Mucosa of descending colon (tissue), 3 donors: ENCODE measurements around the gene GCLC. TPM values are rescaled to one million over a fixed set of nuclear protein-coding genes. Genes with fewer than 3 reads are reported as not detected.
"Not testable (repeated sequence)": the region's sequence is repeated elsewhere in the genome, so short reads cannot be mapped to it uniquely, and the experiment has no call there.

Source experiments
- ATAC-seq: fragments of 200-7000 bp; cut with Tn5 transposase; one replicate; pipeline ENCODE4 v1.9.1; 2020; ENCODE audit warnings: mild to moderate bottlenecking, moderate library complexity
- DNase-seq, 3 donors: peaks; one replicate each; pipeline ENCODE4 v3.0.0-alpha.2; 2020
- H3K36me3 ChIP-seq: fragments of 200-600 bp; one replicate; pipeline ENCODE4 v1.8.0; 2021; ENCODE audit warnings: low read depth, mild to moderate bottlenecking
- H3K4me1 ChIP-seq: fragments of 200-600 bp; one replicate; pipeline ENCODE4 v1.8.0; 2021; ENCODE audit warnings: low read depth, mild to moderate bottlenecking
- H3K4me3 ChIP-seq: fragments of 200-600 bp; one replicate; pipeline ENCODE4 v1.8.0; 2021; ENCODE audit warnings: mild to moderate bottlenecking
- H3K9me3 ChIP-seq: fragments of 200-600 bp; one replicate; pipeline ENCODE4 v1.8.0; 2021; ENCODE audit warnings: mild to moderate bottlenecking
- intact Hi-C, 2 donors: fragments of 100-400 bp; cut with DNase I in 1 of 2; cut with micrococcal nuclease in 1 of 2; formaldehyde crosslinking; loops; one replicate each; pipeline versions ENCODE4 v1.11.0 to v1.11.1; 2022; cut with DNase I, micrococcal nuclease
- total RNA-seq, 3 donors: library from RNA; stranded (reverse); fragmentation: NEBNext Ultra II Directional in 2 of 3; extraction: Animal tissue kit (Norgen Biotek cat#: 25700) in 2 of 3; gene quantifications; one replicate each; pipeline versions ENCODE4 v1.2.1 to v1.2.4, GENCODE V29; 2021 to 2023
- TF ChIP-seq, protein P1 (sequence below): fragments of 200-600 bp; IDR thresholded peaks from one replicate; pipeline ENCODE4 v1.8.0; 2022; ENCODE audit warnings: antibody characterized with exemption, mild to moderate bottlenecking
- donor health status: DM: no; HTN: no; CAD: no; lungs with moderate emphysema.
- donor health status: DM: no; HTN: no; CAD: no.
- donor health status: DM: no; HTN: yes; CAD: no.

Gene GCLC
- total RNA-seq, 3 donors from 2014 or later = 33.1 to 67.3 (median 40.5) TPM

DNA sequence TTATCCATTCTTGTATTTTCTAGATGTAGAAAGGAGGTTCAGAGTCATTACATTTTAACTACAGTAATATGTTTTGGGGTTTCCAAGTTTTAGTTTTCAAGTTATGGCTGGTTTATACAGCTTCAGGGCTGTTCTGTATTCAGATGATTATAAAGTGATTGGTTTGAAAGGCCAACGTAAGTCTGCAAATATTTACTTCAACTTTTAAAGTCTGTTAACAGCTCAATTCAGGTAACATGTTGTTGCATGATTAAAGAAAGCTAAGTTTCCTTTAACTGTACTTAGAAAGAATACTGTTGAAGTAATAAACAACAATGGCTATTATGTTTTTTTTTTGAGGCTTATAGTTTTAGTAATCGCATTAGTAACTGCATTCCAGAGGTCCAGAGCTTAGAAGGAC, 22.8 kb upstream of the GCLC start:
- ATAC-seq = peak; percentile 63
- Histone ChIP-seq H3K4me1 (no peaks in the 10 kb centered on the region), H3K9me3 (no peaks in the 10 kb centered on the region), H3K36me3 (no peaks in the 10 kb centered on the region), H3K4me3 (no peak overlapping the region)
- no peak for DNase-seq
- TF ChIP-seq, protein P1, sequence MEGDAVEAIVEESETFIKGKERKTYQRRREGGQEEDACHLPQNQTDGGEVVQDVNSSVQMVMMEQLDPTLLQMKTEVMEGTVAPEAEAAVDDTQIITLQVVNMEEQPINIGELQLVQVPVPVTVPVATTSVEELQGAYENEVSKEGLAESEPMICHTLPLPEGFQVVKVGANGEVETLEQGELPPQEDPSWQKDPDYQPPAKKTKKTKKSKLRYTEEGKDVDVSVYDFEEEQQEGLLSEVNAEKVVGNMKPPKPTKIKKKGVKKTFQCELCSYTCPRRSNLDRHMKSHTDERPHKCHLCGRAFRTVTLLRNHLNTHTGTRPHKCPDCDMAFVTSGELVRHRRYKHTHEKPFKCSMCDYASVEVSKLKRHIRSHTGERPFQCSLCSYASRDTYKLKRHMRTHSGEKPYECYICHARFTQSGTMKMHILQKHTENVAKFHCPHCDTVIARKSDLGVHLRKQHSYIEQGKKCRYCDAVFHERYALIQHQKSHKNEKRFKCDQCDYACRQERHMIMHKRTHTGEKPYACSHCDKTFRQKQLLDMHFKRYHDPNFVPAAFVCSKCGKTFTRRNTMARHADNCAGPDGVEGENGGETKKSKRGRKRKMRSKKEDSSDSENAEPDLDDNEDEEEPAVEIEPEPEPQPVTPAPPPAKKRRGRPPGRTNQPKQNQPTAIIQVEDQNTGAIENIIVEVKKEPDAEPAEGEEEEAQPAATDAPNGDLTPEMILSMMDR = no peak
- intact Hi-C loops = no loop called here

DNA sequence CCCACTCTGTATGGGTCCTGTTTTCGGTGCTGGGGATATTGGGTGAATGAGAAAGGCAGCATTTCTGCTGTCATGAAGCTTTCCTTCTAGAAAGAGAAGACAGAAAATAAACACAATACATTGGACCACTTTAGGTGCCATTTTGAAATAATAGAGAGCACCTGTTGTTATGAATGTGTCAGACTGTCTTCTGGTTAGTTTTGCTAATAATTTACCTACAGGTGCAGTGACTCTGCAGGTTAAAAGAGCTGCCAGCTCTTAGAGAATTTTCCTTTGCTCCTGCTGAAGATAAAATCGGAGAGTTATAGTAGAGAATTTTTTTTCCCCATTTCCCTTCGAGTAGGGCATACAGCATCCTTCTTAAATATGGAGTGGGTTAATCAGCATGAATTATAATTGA, 21.9 kb upstream of the GCLC start:
- DNase-seq (no peak), ATAC-seq (peak; percentile 40)
- TF ChIP-seq, protein P1 = no peak
- Histone ChIP-seq H3K4me3 (no peak overlapping the region), H3K4me1 (no peaks in the 10 kb centered on the region), H3K9me3 (no peaks in the 10 kb centered on the region), H3K36me3 (no peaks in the 10 kb centered on the region)
- intact Hi-C loops = no loop called here

DNA sequence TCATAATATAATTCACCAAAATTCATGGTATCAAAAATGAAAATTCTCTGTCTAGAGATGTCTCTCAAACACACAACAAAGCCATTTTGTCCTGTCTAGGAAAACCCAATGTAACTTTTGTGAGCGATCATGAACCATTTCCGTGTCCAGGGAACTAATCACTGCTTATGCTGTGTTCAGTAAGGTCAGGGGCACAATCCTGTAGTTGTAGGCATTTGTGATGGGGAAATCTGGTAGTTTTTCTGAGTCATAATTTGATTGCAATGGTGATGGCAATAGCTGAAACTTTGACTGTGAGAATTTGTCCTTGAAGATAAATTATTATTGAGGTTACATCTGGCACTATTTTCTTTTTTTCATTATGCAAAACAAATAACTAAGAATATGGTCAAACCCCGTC, 21.0 kb upstream of the GCLC start:
- intact Hi-C loops = no loop called here

DNA sequence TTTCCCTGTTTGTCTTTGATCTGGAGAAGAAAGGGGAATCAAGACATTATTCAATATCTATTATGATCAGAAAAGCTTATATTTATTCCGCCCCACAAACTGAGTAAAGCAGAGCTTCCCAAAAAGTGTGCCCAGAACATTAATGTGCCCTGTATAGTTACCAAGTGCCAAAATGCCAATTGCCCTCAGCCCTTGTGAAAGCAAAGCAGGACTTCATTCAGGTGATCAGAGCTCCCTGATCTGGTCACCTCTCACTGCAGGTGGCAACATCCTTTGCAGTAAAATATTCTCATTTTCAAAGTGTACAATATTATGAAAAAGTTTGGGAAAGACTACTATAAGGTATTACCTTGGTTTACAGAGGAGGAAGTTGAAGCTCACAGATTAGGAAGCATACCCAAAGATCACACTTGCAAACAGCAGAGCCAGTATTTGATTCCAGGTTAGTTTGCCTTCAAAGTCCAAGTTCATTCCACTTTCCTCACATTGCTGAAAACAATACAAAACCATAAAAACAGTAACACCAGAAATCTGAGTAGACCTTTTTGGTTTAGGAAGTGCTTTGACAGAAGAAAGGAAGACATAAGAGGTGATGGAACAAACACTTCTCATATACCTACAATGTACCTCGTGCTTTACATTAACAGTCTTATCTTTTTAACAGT, 19.6 kb upstream of the GCLC start:
- no peaks in the 10 kb centered on the region for H3K36me3 ChIP-seq
- H3K9me3 ChIP-seq = peaks cover 3% of the 10 kb centered on the region
- intact Hi-C loops = no loop called here
- H3K4me3 ChIP-seq = no peak overlapping the region
- no peak for ATAC-seq
- DNase-seq = no peak
- TF ChIP-seq, protein P1 = no peak
- no peaks in the 10 kb centered on the region for H3K4me1 ChIP-seq

More for the DNA sequence above, 21.0 kb upstream of the GCLC start:
- Histone ChIP-seq H3K4me1 (no peaks in the 10 kb centered on the region), H3K9me3 (no peaks in the 10 kb centered on the region), H3K36me3 (no peaks in the 10 kb centered on the region), H3K4me3 (no peak overlapping the region)
- no peak for DNase-seq
- TF ChIP-seq, protein P1 = no peak
- no peak for ATAC-seq

DNA sequence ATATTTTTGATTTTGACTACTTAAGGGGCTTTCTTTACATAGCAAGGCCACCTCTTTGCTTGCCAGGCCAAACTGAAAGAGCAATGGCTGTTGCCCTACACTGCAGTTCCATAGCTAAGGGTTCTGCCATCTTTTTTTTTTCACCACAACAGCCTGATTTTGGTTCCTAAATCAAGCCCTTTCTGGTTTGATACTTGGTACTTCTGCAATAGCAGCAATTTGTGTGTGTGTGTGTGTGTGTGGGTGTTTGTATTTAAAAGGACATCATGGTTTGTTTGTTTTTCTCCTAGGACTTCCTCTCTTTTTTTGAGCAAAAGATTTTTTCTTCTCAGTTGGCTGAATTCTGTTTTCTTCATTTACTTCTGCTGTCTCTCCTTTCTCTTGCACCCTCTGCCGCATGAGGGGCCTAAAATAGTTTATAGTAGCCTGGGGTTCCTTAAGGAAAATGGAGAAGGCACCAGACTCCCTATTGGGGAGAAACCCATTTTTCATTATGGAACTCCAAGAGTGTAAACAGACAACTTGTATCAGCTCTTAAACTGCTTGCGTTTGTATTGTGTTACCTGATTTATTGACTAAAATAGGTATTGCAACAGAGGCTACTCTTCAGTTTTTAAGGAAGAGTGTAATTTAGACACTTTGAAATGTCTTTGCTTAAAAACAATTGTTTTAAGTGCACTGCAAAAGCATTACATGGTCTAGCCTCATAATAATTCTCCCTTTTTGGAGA, 12.2 kb upstream of the GCLC start:
- ATAC-seq = no peak

DNA sequence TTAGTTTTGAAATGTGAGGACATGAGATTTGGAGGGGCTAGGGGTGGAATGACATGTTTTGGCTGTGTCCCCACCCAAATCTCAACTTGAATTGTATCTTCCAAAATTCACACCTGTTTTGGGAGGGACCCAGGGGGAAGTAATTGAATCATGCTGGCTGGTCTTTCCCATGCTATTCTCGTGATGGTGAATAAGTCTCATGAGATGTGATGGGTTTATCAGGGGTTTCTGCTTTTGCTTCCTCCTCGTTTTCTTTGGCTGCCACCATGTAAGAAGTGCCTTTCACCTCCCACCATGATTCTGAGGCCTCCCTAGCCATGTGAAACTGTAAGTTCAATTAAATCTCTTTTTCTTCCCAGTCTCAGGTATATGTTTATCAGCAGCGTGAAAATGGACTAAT, 8.7 kb upstream of the GCLC start:
- H3K9me3 ChIP-seq, H3K36me3 ChIP-seq, ATAC-seq, H3K4me3 ChIP-seq, H3K4me1 ChIP-seq, DNase-seq, intact Hi-C loops: not testable (repeated sequence)

More for the DNA sequence above, 12.2 kb upstream of the GCLC start:
- Histone ChIP-seq H3K4me3 (no peak overlapping the region), H3K9me3 (peaks cover 13% of the 10 kb centered on the region), H3K36me3 (no peaks in the 10 kb centered on the region), H3K4me1 (no peaks in the 10 kb centered on the region)
- intact Hi-C loops = no loop called here
- DNase-seq = no peak
- TF ChIP-seq, protein P1 = no peak

DNA sequence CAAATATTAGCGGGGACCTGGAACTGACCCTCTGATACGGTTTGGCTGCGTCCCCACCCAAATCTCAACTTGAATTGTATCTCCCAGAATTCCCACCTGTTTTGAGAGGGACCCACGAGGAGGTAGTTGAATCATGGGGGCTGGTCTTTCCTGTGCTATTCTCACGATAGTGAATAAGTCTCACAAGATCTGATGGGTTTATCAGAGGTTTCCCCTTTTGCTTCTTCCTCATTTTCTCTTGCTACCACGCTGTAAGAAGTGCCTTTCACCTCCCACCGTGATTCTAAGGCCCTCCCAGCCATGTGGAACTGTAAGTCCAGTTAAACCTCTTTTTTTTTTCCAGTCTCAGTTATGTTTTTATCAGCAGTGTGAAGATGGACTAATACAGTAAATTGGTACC, 6.8 kb upstream of the GCLC start:
- H3K4me1 ChIP-seq, ATAC-seq, H3K4me3 ChIP-seq, intact Hi-C loops, DNase-seq, H3K9me3 ChIP-seq, H3K36me3 ChIP-seq: not testable (repeated sequence)
